HEK293 (cell line): Measurements from ENCODE around the gene MEST.

ENCODE experiments used
- CTCF ChIA-PET: fragments of 350-600 bp; formaldehyde crosslinking; extraction: SDS; loops from one replicate; lab custom pipeline; 2021; ENCODE audit warnings: antibody characterized with exemption; lab: Yijun Ruan, JAX
- POLR2A ChIA-PET: fragments of 300-600 bp; formaldehyde crosslinking; extraction: SDS; loops from one replicate; lab custom pipeline; 2020; ENCODE audit warnings: antibody characterized with exemption, inconsistent platforms; lab: Yijun Ruan, JAX
- H3K27ac ChIP-seq: fragments of 200-500 bp; sonication (Bioruptor generic); 2 replicates; pipeline ENCODE4 v1.5.1; 2014; ENCODE audit warnings: low read depth, low read length, control low read depth, inconsistent platforms; ENCODE audit errors: extremely low read depth
- H3K36me3 ChIP-seq, 2 experiments: fragments of 200-500 bp in 1 of 2; sonication (Bioruptor generic) in 1 of 2; 1 replicate in 1 of 2; 2 replicates in 1 of 2; pipeline ENCODE4 v1.5.1; 2014 to 2017; ENCODE audit warnings: inconsistent platforms in 2 of 2, low read length in 2 of 2; ENCODE audit not compliant: control insufficient read depth in 2 of 2, insufficient read depth in 1 of 2
- H3K4me1 ChIP-seq: fragments of 200-500 bp; sonication (Bioruptor generic); 2 replicates; pipeline ENCODE4 v1.5.1; 2014; ENCODE audit warnings: mild to moderate bottlenecking, low read length, inconsistent platforms; ENCODE audit not compliant: control insufficient read depth, insufficient read depth
- H3K4me3 ChIP-seq: 2 replicates; pipeline ENCODE4 v1.5.1; 2011; ENCODE audit warnings: low read depth, mild to moderate bottlenecking, control low read depth, low read length, moderate library complexity
- H3K9me3 ChIP-seq: fragments of 200-500 bp; sonication (Bioruptor generic); 2 replicates; pipeline ENCODE4 v1.5.1; 2014; ENCODE audit warnings: low read depth, low read length, inconsistent platforms; ENCODE audit not compliant: control insufficient read depth, insufficient read depth
- EGR2 ChIP-seq: fragments of 450-650 bp; formaldehyde crosslinking; IDR thresholded peaks from 2 replicates; pipeline ENCODE4 v1.5.1; 2016; ENCODE audit warnings: low read depth, missing biosample characterization, missing genetic modification characterization
- KLF9 ChIP-seq: fragments of 450-650 bp; formaldehyde crosslinking; IDR thresholded peaks from 2 replicates; pipeline ENCODE4 v1.5.1; 2016; ENCODE audit warnings: missing biosample characterization, missing genetic modification characterization, low read depth
- ZFP41 ChIP-seq: fragments of 450-650 bp; formaldehyde crosslinking; IDR thresholded peaks from 2 replicates; pipeline ENCODE4 v1.5.1; 2016; ENCODE audit warnings: missing biosample characterization, missing genetic modification characterization, borderline replicate concordance
- ZNF140 ChIP-seq: fragments of 450-650 bp; formaldehyde crosslinking; IDR thresholded peaks from 2 replicates; pipeline ENCODE4 v1.5.1; 2016; ENCODE audit warnings: missing biosample characterization, missing genetic modification characterization
- ZNF146 ChIP-seq: fragments of 450-650 bp; formaldehyde crosslinking; IDR thresholded peaks from 2 replicates; pipeline ENCODE4 v1.5.1; 2016; ENCODE audit warnings: missing biosample characterization, missing genetic modification characterization
- ZNF610 ChIP-seq: fragments of 450-650 bp; formaldehyde crosslinking; IDR thresholded peaks from 2 replicates; pipeline ENCODE4 v1.5.1; 2016; ENCODE audit warnings: missing biosample characterization, missing genetic modification characterization, borderline replicate concordance
- ZNF670 ChIP-seq: fragments of 450-650 bp; formaldehyde crosslinking; IDR thresholded peaks from 2 replicates; pipeline ENCODE4 v1.5.1; 2016; ENCODE audit warnings: missing biosample characterization, missing genetic modification characterization, low read depth
- ZNF768 ChIP-seq: fragments of 450-650 bp; formaldehyde crosslinking; IDR thresholded peaks from 2 replicates; pipeline ENCODE4 v1.5.1; 2018; ENCODE audit warnings: missing biosample characterization, mild to moderate bottlenecking, missing genetic modification characterization
- ZSCAN16 ChIP-seq: fragments of 450-650 bp; formaldehyde crosslinking; IDR thresholded peaks from 2 replicates; pipeline ENCODE4 v1.5.1; 2016; ENCODE audit warnings: missing biosample characterization, missing genetic modification characterization
- ZSCAN23 ChIP-seq: fragments of 450-650 bp; formaldehyde crosslinking; IDR thresholded peaks from 2 replicates; pipeline ENCODE4 v1.5.1; 2016; ENCODE audit warnings: missing biosample characterization, missing genetic modification characterization
- TF ChIP-seq, protein P1 (sequence below): fragments of 450-650 bp; formaldehyde crosslinking; conservative IDR thresholded peaks from 2 replicates; pipeline ENCODE4 v1.5.1; 2016; ENCODE audit warnings: low read depth, missing biosample characterization, missing genetic modification characterization
- TF ChIP-seq, protein P2 (sequence below): fragments of 450-650 bp; formaldehyde crosslinking; IDR thresholded peaks from 2 replicates; pipeline ENCODE4 v1.5.1; 2016; ENCODE audit warnings: missing biosample characterization, missing genetic modification characterization
- TF ChIP-seq, protein P3 (sequence below): fragments of 450-650 bp; formaldehyde crosslinking; IDR thresholded peaks from 2 replicates; pipeline ENCODE4 v1.5.1; 2016; ENCODE audit warnings: missing biosample characterization, missing genetic modification characterization, low read depth
- TF ChIP-seq, protein P4 (sequence below): fragments of 450-650 bp; formaldehyde crosslinking; IDR thresholded peaks from 2 replicates; pipeline ENCODE4 v1.5.1; 2016; ENCODE audit warnings: missing biosample characterization, missing genetic modification characterization, borderline replicate concordance
- TF ChIP-seq, protein P5 (sequence below): fragments of 450-650 bp; formaldehyde crosslinking; optimal IDR thresholded peaks from 2 replicates; pipeline ENCODE3; 2016; ENCODE audit warnings: missing biosample characterization, mild to moderate bottlenecking, missing genetic modification characterization

The MEST gene

DNA sequence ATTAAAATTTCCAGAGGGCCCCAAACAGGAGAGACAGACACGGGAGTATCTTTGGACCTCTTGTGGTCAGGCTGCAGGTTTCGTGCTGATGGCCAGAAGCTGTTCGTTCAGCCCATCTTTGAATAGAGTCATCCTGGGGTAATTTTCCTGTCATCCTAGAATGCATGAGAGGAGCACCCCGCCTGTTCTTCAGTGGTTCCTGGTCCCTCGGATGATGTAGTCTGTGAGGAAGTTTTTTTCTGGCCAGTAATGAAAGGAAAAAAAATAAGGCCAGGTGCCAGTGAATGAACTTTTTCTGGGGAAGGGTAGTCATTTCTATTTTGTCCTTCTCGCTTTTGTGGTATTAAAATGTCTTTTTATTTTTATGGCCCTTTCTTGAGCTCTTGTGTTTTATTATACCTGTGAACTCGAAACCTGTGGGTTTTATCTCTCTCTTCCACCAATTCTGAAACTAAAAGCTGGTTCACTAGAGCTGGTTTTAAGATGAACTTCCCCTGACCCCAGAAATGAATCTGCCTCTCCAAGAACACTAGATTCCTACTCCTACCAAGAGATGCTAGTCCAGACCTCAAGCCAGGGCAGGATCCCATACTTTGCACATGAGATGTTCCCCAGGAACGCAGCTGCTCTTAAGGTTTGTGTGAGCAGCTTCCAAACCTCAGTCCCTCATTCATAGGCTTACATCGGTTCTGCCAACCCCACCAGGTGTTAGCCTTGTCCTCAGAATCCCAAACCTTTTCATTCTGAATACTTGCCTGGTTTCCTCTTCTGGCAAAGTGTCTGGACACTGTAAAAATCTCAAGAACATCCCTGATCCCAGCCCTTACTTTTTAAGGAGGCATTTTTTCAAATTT lies 15.4 kb upstream of the MEST start:
- no peak overlapping the region for H3K27ac ChIP-seq
- H3K36me3 ChIP-seq: no peaks in the 10 kb centered on the region
- TF ChIP-seq ZFP41 (tag by site-specific recombination): no peak
- TF ChIP-seq, protein P1, sequence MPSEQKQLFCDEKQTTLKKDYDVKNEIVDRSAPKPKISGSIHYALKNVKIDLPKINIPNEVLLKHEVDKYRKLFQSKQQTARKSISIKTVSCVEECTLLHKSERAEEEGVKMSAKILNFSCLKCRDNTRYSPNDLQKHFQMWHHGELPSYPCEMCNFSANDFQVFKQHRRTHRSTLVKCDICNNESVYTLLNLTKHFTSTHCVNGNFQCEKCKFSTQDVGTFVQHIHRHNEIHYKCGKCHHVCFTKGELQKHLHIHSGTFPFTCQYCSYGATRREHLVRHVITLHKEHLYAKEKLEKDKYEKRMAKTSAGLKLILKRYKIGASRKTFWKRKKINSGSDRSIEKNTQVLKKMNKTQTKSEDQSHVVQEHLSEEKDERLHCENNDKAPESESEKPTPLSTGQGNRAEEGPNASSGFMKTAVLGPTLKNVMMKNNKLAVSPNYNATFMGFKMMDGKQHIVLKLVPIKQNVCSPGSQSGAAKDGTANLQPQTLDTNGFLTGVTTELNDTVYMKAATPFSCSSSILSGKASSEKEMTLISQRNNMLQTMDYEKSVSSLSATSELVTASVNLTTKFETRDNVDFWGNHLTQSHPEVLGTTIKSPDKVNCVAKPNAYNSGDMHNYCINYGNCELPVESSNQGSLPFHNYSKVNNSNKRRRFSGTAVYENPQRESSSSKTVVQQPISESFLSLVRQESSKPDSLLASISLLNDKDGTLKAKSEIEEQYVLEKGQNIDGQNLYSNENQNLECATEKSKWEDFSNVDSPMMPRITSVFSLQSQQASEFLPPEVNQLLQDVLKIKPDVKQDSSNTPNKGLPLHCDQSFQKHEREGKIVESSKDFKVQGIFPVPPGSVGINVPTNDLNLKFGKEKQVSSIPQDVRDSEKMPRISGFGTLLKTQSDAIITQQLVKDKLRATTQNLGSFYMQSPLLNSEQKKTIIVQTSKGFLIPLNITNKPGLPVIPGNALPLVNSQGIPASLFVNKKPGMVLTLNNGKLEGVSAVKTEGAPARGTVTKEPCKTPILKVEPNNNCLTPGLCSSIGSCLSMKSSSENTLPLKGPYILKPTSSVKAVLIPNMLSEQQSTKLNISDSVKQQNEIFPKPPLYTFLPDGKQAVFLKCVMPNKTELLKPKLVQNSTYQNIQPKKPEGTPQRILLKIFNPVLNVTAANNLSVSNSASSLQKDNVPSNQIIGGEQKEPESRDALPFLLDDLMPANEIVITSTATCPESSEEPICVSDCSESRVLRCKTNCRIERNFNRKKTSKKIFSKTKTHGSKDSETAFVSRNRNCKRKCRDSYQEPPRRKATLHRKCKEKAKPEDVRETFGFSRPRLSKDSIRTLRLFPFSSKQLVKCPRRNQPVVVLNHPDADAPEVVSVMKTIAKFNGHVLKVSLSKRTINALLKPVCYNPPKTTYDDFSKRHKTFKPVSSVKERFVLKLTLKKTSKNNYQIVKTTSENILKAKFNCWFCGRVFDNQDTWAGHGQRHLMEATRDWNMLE (tag by site-specific recombination): no peak
- ChIA-PET CTCF (interaction anchor here (0.5 to 0.7 kb wide), 3 partner anchors 12 to 404 kb away, joined by 3 to 4 read pairs (median 3); no protein-coding TSS in a partner anchor), POLR2A (no interaction called here)
- no peaks in the 10 kb centered on the region for H3K9me3 ChIP-seq
- H3K4me3 ChIP-seq: no peak overlapping the region
- H3K4me1 ChIP-seq: no peaks in the 10 kb centered on the region

DNA sequence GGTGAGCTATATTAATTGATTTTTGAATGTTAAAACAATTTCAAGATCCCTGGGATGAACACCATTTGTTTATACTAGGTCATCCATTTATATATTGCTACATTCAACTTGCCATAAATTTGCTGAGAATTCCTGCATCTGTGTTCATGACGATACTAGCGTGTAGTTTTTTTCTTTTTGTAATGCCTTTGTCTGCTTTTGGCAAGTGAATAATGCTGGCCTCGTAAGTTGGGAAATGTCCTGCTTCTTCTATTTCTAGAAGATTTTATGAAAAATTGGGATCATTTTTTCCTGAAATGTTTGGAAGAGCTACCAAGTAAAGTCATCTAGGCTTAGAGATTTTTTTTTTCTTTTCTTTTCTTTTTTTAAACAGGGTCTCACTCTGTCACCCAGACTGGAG lies 12.9 kb upstream of the MEST start:
- Histone ChIP-seq H3K4me1 (no peaks in the 10 kb centered on the region), H3K4me3 (no peak overlapping the region), H3K36me3 (no peaks in the 10 kb centered on the region), H3K27ac (no peak overlapping the region), H3K9me3 (no peaks in the 10 kb centered on the region)
- POLR2A ChIA-PET: no interaction called here
- TF ChIP-seq EGR2 (tag by site-specific recombination): no peak
- TF ChIP-seq ZNF140 (tag by site-specific recombination): no peak
- no peak for TF ChIP-seq ZNF610 (tag by site-specific recombination)
- TF ChIP-seq, protein P2, sequence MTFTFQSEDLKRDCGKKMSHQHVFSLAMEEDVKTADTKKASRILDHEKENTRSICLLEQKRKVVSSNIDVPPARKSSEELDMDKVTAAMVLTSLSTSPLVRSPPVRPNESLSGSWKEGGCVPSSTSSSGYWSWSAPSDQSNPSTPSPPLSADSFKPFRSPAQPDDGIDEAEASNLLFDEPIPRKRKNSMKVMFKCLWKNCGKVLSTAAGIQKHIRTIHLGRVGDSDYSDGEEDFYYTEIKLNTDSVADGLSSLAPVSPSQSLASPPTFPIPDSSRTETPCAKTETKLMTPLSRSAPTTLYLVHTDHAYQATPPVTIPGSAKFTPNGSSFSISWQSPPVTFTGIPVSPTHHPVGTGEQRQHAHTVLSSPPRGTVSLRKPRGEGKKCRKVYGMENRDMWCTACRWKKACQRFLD (tag by site-specific recombination): no peak
- CTCF ChIA-PET: interaction anchor here (1.0 kb wide), 1 partner anchor 10 kb away, joined by 3 read pairs; no protein-coding TSS in a partner anchor

DNA sequence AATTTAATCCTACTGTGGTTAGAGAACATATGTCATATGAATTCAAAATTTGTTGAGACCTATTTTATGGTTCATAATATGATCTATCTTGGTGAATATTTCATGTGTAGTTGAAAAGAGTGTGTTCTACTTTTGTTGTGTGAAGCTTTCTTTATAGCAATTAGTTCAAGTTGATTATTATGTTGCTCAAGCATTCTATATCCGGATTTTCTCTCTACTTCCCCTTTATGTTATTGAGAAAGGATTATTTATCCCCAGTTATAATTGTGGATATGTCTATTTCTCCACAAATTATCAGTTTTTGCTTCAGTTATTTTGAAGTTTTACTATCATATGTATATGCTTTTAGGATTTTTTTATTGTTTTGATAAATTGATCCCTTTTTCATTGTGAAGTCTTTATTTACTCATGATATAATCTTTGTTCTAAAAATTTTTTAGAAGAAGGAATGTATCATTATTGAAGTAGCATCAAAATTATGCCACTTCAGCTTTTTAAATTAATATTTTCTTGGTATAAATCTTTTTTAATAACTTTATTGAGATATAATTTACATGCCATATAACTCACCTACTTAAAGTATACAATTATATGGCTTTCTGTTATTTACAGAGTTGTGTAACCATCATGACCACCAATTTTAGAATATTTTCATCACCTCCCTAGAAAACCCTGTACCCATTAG lies 12.0 kb upstream of the MEST start:
- Histone ChIP-seq H3K9me3 (no peaks in the 10 kb centered on the region), H3K4me1 (no peaks in the 10 kb centered on the region), H3K27ac (no peak overlapping the region), H3K36me3 (no peaks in the 10 kb centered on the region), H3K4me3 (no peak overlapping the region)
- POLR2A ChIA-PET: interaction anchor here (0.6 kb wide), 1 partner anchor 1416 kb away, joined by 3 read pairs; no protein-coding TSS in a partner anchor
- CTCF ChIA-PET: interaction anchor here (0.6 kb wide), 1 partner anchor 269 kb away, joined by 4 read pairs; no protein-coding TSS in a partner anchor
- TF ChIP-seq, protein P3, sequence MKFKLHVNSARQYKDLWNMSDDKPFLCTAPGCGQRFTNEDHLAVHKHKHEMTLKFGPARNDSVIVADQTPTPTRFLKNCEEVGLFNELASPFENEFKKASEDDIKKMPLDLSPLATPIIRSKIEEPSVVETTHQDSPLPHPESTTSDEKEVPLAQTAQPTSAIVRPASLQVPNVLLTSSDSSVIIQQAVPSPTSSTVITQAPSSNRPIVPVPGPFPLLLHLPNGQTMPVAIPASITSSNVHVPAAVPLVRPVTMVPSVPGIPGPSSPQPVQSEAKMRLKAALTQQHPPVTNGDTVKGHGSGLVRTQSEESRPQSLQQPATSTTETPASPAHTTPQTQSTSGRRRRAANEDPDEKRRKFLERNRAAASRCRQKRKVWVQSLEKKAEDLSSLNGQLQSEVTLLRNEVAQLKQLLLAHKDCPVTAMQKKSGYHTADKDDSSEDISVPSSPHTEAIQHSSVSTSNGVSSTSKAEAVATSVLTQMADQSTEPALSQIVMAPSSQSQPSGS (tag by site-specific recombination): no peak
- TF ChIP-seq, protein P4, sequence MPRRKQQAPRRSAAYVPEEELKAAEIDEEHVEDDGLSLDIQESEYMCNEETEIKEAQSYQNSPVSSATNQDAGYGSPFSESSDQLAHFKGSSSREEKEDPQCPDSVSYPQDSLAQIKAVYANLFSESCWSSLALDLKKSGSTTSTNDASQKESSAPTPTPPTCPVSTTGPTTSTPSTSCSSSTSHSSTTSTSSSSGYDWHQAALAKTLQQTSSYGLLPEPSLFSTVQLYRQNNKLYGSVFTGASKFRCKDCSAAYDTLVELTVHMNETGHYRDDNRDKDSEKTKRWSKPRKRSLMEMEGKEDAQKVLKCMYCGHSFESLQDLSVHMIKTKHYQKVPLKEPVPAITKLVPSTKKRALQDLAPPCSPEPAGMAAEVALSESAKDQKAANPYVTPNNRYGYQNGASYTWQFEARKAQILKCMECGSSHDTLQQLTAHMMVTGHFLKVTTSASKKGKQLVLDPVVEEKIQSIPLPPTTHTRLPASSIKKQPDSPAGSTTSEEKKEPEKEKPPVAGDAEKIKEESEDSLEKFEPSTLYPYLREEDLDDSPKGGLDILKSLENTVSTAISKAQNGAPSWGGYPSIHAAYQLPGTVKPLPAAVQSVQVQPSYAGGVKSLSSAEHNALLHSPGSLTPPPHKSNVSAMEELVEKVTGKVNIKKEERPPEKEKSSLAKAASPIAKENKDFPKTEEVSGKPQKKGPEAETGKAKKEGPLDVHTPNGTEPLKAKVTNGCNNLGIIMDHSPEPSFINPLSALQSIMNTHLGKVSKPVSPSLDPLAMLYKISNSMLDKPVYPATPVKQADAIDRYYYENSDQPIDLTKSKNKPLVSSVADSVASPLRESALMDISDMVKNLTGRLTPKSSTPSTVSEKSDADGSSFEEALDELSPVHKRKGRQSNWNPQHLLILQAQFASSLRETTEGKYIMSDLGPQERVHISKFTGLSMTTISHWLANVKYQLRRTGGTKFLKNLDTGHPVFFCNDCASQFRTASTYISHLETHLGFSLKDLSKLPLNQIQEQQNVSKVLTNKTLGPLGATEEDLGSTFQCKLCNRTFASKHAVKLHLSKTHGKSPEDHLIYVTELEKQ: no peak
- TF ChIP-seq ZSCAN16 (tag by site-specific recombination) (no peak), ZSCAN23 (tag by site-specific recombination) (no peak), ZNF768 (no peak), KLF9 (tag by site-specific recombination) (no peak), ZNF670 (no peak), ZNF146 (tag by site-specific recombination) (no peak)
- TF ChIP-seq, protein P5, sequence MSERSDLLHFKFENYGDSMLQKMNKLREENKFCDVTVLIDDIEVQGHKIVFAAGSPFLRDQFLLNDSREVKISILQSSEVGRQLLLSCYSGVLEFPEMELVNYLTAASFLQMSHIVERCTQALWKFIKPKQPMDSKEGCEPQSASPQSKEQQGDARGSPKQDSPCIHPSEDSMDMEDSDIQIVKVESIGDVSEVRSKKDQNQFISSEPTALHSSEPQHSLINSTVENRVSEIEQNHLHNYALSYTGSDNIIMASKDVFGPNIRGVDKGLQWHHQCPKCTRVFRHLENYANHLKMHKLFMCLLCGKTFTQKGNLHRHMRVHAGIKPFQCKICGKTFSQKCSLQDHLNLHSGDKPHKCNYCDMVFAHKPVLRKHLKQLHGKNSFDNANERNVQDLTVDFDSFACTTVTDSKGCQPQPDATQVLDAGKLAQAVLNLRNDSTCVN (tag by site-specific recombination): no peak
